Stimulated activated effector memory CD8-positive, alpha-beta T cell treated with anti-CD3 and anti-CD28 coated beads, Interleukin-12 subunit alpha, Interleukin-12 subunit beta, amount 100 ng/mL, for 72 hours (primary cell): ENCODE measurements around the gene SLC9A5.

ENCODE experiments used
- ATAC-seq: fragments of 150-1000 bp; cut with Tn5 transposase; 2 replicates; pipeline ENCODE4 v1.10.0; 2021
- DNase-seq, 2 donors: peaks; one replicate each; pipeline ENCODE4 v3.0.0; 2021 to 2022; ENCODE audit warnings: low spot score in 2 of 2
- H3K27ac Mint-ChIP-seq: one replicate; pipeline ENCODE4 v1.8.0; 2022; ENCODE audit warnings: mild to moderate bottlenecking, mixed read lengths
- H3K36me3 Mint-ChIP-seq: one replicate; pipeline ENCODE4 v1.8.0; 2022; ENCODE audit warnings: mild to moderate bottlenecking, mixed read lengths
- H3K4me1 Mint-ChIP-seq: one replicate; pipeline ENCODE4 v1.8.0; 2022; ENCODE audit warnings: mixed read lengths
- H3K4me3 Mint-ChIP-seq: one replicate; pipeline ENCODE4 v1.8.0; 2022; ENCODE audit warnings: mild to moderate bottlenecking, mixed read lengths
- H3K9me3 Mint-ChIP-seq: one replicate; pipeline ENCODE4 v1.8.0; 2022; ENCODE audit warnings: mixed read lengths

Gene SLC9A5

GRCh38 chr16:67256701-67257230 is 8.0 kb downstream of the SLC9A5 start:
- H3K27ac Mint-ChIP-seq, result no peak overlapping the region
- ATAC-seq, result no peak
- no peak for DNase-seq
- H3K4me1 Mint-ChIP-seq, result peaks cover 9% of the 10 kb centered on the region
- peaks cover 6% of the 10 kb centered on the region for H3K36me3 Mint-ChIP-seq
- H3K4me3 Mint-ChIP-seq, result no peak overlapping the region
- no peaks in the 10 kb centered on the region for H3K9me3 Mint-ChIP-seq

GRCh38 chr16:67257486-67258160 is 8.8 kb downstream of the SLC9A5 start:
- Mint-ChIP-seq H3K9me3 (no peaks in the 10 kb centered on the region), H3K36me3 (peaks cover 6% of the 10 kb centered on the region), H3K4me1 (peaks cover 9% of the 10 kb centered on the region), H3K4me3 (no peak overlapping the region), H3K27ac (peak overlapping the region; percentile 2)
- ATAC-seq (no peak), DNase-seq (no peak)

- H3K36me3 Mint-ChIP-seq, result peaks cover 6% of the 10 kb centered on the region
- peaks cover 9% of the 10 kb centered on the region for H3K4me1 Mint-ChIP-seq
- peak overlapping the region; percentile 2 for H3K27ac Mint-ChIP-seq
- ATAC-seq, result no peak
- no peaks in the 10 kb centered on the region for H3K9me3 Mint-ChIP-seq
- DNase-seq, result no peak
- no peak overlapping the region for H3K4me3 Mint-ChIP-seq
These were observed 9.5 kb downstream of the SLC9A5 start for GRCh38 chr16:67258161-67258835.

GRCh38 chr16:67259705-67260104 is 10.9 kb downstream of the SLC9A5 start:
- ATAC-seq (no peak), DNase-seq (no peak)
- Mint-ChIP-seq H3K4me1 (peaks cover 9% of the 10 kb centered on the region), H3K36me3 (peaks cover 6% of the 10 kb centered on the region), H3K4me3 (no peak overlapping the region), H3K9me3 (no peaks in the 10 kb centered on the region), H3K27ac (no peak overlapping the region)

GRCh38 chr16:67260426-67261063 is 11.8 kb downstream of the SLC9A5 start:
- no peaks in the 10 kb centered on the region for H3K9me3 Mint-ChIP-seq
- DNase-seq (no peak), ATAC-seq (peak; percentile 72)
- H3K36me3 Mint-ChIP-seq, result peaks cover 6% of the 10 kb centered on the region
- H3K27ac Mint-ChIP-seq, result no peak overlapping the region
- no peak overlapping the region for H3K4me3 Mint-ChIP-seq
- H3K4me1 Mint-ChIP-seq, result peaks cover 9% of the 10 kb centered on the region

- H3K27ac Mint-ChIP-seq, result no peak overlapping the region
- ATAC-seq, result no peak
- no peak overlapping the region for H3K4me3 Mint-ChIP-seq
- H3K9me3 Mint-ChIP-seq, result no peaks in the 10 kb centered on the region
- H3K36me3 Mint-ChIP-seq, result peaks cover 6% of the 10 kb centered on the region
- H3K4me1 Mint-ChIP-seq, result peaks cover 9% of the 10 kb centered on the region
- DNase-seq, result no peak
These were observed 14.4 kb downstream of the SLC9A5 start for GRCh38 chr16:67263201-67263600.

- no peak for ATAC-seq
- Mint-ChIP-seq H3K4me3 (no peak overlapping the region), H3K36me3 (peaks cover 6% of the 10 kb centered on the region), H3K27ac (no peak overlapping the region), H3K9me3 (no peaks in the 10 kb centered on the region), H3K4me1 (peaks cover 9% of the 10 kb centered on the region)
- no peak for DNase-seq
These were observed 15.5 kb downstream of the SLC9A5 start for GRCh38 chr16:67264277-67264676.

- ATAC-seq (no peak), DNase-seq (no peak)
- H3K4me3 Mint-ChIP-seq, result no peak overlapping the region
- H3K4me1 Mint-ChIP-seq, result peaks cover 9% of the 10 kb centered on the region
- H3K27ac Mint-ChIP-seq, result peak overlapping the region; percentile 21
- no peaks in the 10 kb centered on the region for H3K9me3 Mint-ChIP-seq
- H3K36me3 Mint-ChIP-seq, result peaks cover 2% of the 10 kb centered on the region
These were observed 16.1 kb downstream of the SLC9A5 start for GRCh38 chr16:67264866-67265265.

- Mint-ChIP-seq H3K27ac (peak overlapping the region; percentile 32), H3K4me1 (peaks cover 2% of the 10 kb centered on the region), H3K4me3 (no peak overlapping the region), H3K36me3 (no peaks in the 10 kb centered on the region), H3K9me3 (no peaks in the 10 kb centered on the region)
- DNase-seq (no peak), ATAC-seq (no peak)
These were observed 17.1 kb downstream of the SLC9A5 start for GRCh38 chr16:67265834-67266233.

- DNase-seq, result no peak
- no peak overlapping the region for H3K4me3 Mint-ChIP-seq
- no peaks in the 10 kb centered on the region for H3K9me3 Mint-ChIP-seq
- no peak overlapping the region for H3K27ac Mint-ChIP-seq
- no peak for ATAC-seq
- no peaks in the 10 kb centered on the region for H3K4me1 Mint-ChIP-seq
- H3K36me3 Mint-ChIP-seq, result peaks cover 8% of the 10 kb centered on the region
These were observed 19.4 kb downstream of the SLC9A5 start for GRCh38 chr16:67268136-67268579.

GRCh38 chr16:67269766-67270165 is 21.0 kb downstream of the SLC9A5 start:
- H3K4me3 Mint-ChIP-seq, result no peak overlapping the region
- no peaks in the 10 kb centered on the region for H3K9me3 Mint-ChIP-seq
- H3K27ac Mint-ChIP-seq, result no peak overlapping the region
- no peaks in the 10 kb centered on the region for H3K4me1 Mint-ChIP-seq
- peaks cover 17% of the 10 kb centered on the region for H3K36me3 Mint-ChIP-seq
- DNase-seq, result no peak
- ATAC-seq, result no peak

- H3K9me3 Mint-ChIP-seq, result no peaks in the 10 kb centered on the region
- DNase-seq (no peak), ATAC-seq (no peak)
- no peaks in the 10 kb centered on the region for H3K4me1 Mint-ChIP-seq
- peaks cover 25% of the 10 kb centered on the region for H3K36me3 Mint-ChIP-seq
- H3K27ac Mint-ChIP-seq, result no peak overlapping the region
- H3K4me3 Mint-ChIP-seq, result no peak overlapping the region
These were observed 22.2 kb downstream of the SLC9A5 start for GRCh38 chr16:67270931-67271338.

- H3K36me3 Mint-ChIP-seq, result peaks cover 31% of the 10 kb centered on the region
- peaks cover 4% of the 10 kb centered on the region for H3K4me1 Mint-ChIP-seq
- ATAC-seq, result peak; percentile 16
- DNase-seq, result no peak
- no peaks in the 10 kb centered on the region for H3K9me3 Mint-ChIP-seq
- H3K4me3 Mint-ChIP-seq, result no peak overlapping the region
- H3K27ac Mint-ChIP-seq, result peak overlapping the region; percentile 37
These were observed 22.7 kb downstream of the SLC9A5 start for GRCh38 chr16:67271446-67271845.

GRCh38 chr16:67275321-67275720 is 26.5 kb downstream of the SLC9A5 start:
- no peak overlapping the region for H3K4me3 Mint-ChIP-seq
- H3K27ac Mint-ChIP-seq, result no peak overlapping the region
- DNase-seq (no peak), ATAC-seq (no peak)
- peaks cover 19% of the 10 kb centered on the region for H3K4me1 Mint-ChIP-seq
- H3K36me3 Mint-ChIP-seq, result peaks cover 44% of the 10 kb centered on the region
- H3K9me3 Mint-ChIP-seq, result no peaks in the 10 kb centered on the region

GRCh38 chr16:67277294-67277998 is 28.7 kb downstream of the SLC9A5 start:
- DNase-seq, result no peak
- Mint-ChIP-seq H3K27ac (peak overlapping the region; percentile 91), H3K9me3 (no peaks in the 10 kb centered on the region), H3K4me1 (peaks cover 19% of the 10 kb centered on the region), H3K4me3 (peak overlapping the region; percentile 83), H3K36me3 (peaks cover 37% of the 10 kb centered on the region)
- ATAC-seq, result peak; percentile 15
